ENCODE results near the gene UBE3D.

DNA sequence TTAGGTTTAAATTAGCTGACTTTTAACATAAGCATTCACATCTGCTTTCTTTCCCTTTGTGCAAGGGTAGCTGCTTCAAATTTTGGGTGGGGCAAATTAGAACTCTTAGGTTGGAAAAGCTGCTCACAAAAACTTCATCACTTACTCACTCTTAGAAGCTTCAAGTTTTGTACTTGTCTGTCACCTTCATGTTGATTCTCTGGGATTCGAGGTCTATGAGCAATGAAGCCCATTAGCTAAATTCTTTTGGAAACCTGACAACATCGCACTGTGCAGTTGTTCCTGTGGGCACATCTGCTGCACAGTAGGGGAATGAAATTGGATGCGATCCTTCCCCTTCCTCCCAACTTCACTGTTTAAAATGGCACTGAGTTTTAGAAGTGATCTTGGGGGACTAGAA is 156.1 kb downstream of the UBE3D start:
- TF ChIP-seq, protein P1, sequence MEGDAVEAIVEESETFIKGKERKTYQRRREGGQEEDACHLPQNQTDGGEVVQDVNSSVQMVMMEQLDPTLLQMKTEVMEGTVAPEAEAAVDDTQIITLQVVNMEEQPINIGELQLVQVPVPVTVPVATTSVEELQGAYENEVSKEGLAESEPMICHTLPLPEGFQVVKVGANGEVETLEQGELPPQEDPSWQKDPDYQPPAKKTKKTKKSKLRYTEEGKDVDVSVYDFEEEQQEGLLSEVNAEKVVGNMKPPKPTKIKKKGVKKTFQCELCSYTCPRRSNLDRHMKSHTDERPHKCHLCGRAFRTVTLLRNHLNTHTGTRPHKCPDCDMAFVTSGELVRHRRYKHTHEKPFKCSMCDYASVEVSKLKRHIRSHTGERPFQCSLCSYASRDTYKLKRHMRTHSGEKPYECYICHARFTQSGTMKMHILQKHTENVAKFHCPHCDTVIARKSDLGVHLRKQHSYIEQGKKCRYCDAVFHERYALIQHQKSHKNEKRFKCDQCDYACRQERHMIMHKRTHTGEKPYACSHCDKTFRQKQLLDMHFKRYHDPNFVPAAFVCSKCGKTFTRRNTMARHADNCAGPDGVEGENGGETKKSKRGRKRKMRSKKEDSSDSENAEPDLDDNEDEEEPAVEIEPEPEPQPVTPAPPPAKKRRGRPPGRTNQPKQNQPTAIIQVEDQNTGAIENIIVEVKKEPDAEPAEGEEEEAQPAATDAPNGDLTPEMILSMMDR (optimal IDR thresholded peaks at IDR 0.05 in 1 of 3, IDR thresholded peaks at IDR 0.05 in 1 of 3, conservative IDR thresholded peaks at IDR 0.05 in 1 of 3; ENCODE audit: extremely low read depth in 1 of 3, insufficient read depth in 2 of 3, low read length in 3 of 3), result no peak
- no peak for TF ChIP-seq EZH2 (IDR thresholded peaks at IDR 0.05; ENCODE audit: low read length)

Measured in keratinocyte (primary cell).